Nucleus accumbens (tissue), 56 donors: Measurements from ENCODE around the gene ZNF804A.

Source experiments
- DNase-seq, 56 donors: peaks; one replicate each; lab custom pipeline; 2025; lab: John Stamatoyannopoulos, UW

Gene ZNF804A

GRCh38 chr2:184602734-184603133 is 4.4 kb downstream of the ZNF804A start:
- DNase-seq = no peak

- DNase-seq = no peak
Measured at GRCh38 chr2:184610891-184611290, 12.6 kb downstream of the ZNF804A start.

- no peak for DNase-seq
Measured at GRCh38 chr2:184611361-184612085, 13.2 kb downstream of the ZNF804A start.

GRCh38 chr2:184620367-184620766 is 22.0 kb downstream of the ZNF804A start:
- DNase-seq = no peak

- DNase-seq = no peak
Measured at GRCh38 chr2:184624311-184624710, 26.0 kb downstream of the ZNF804A start.

GRCh38 chr2:184628051-184628450 is 29.7 kb downstream of the ZNF804A start:
- DNase-seq = no peak

- DNase-seq = no peak
Measured at GRCh38 chr2:184633726-184634125, 35.4 kb downstream of the ZNF804A start.

- DNase-seq = no peak
Measured at GRCh38 chr2:184637781-184638180, 39.5 kb downstream of the ZNF804A start.

- no peak for DNase-seq
Measured at GRCh38 chr2:184644685-184645084, 46.4 kb downstream of the ZNF804A start.

GRCh38 chr2:184646177-184646576 is 47.8 kb downstream of the ZNF804A start:
- DNase-seq = no peak

- no peak for DNase-seq
Measured at GRCh38 chr2:184646593-184646992, 48.3 kb downstream of the ZNF804A start.

GRCh38 chr2:184654945-184655344 is 56.6 kb downstream of the ZNF804A start:
- no peak for DNase-seq

GRCh38 chr2:184677171-184677570 is 78.8 kb downstream of the ZNF804A start:
- DNase-seq = no peak

GRCh38 chr2:184679219-184680018 is 81.1 kb downstream of the ZNF804A start:
- DNase-seq = no peak

GRCh38 chr2:184680825-184681224 is 82.5 kb downstream of the ZNF804A start:
- no peak for DNase-seq

- DNase-seq = no peak
Measured at GRCh38 chr2:184681642-184682321, 83.5 kb downstream of the ZNF804A start.

- DNase-seq = no peak
Measured at GRCh38 chr2:184683911-184684310, 85.6 kb downstream of the ZNF804A start.

GRCh38 chr2:184685999-184686841 is 87.9 kb downstream of the ZNF804A start:
- DNase-seq = no peak

- DNase-seq = no peak
Measured at GRCh38 chr2:184689638-184690037, 91.3 kb downstream of the ZNF804A start.

GRCh38 chr2:184692141-184692734 is 93.9 kb downstream of the ZNF804A start:
- DNase-seq = no peak
